ENCODE measurements around the gene ARRDC3. TPM values are rescaled to one million over a fixed set of nuclear protein-coding genes. Genes with fewer than 3 reads are reported as not detected.

ARRDC3 gene
- total and polyA plus RNA-seq, 2 of the 8 experiments (the other 6 are each of a cell fraction or from before 2014, with no cell fraction given): 2.9 to 5.7 TPM

DNA sequence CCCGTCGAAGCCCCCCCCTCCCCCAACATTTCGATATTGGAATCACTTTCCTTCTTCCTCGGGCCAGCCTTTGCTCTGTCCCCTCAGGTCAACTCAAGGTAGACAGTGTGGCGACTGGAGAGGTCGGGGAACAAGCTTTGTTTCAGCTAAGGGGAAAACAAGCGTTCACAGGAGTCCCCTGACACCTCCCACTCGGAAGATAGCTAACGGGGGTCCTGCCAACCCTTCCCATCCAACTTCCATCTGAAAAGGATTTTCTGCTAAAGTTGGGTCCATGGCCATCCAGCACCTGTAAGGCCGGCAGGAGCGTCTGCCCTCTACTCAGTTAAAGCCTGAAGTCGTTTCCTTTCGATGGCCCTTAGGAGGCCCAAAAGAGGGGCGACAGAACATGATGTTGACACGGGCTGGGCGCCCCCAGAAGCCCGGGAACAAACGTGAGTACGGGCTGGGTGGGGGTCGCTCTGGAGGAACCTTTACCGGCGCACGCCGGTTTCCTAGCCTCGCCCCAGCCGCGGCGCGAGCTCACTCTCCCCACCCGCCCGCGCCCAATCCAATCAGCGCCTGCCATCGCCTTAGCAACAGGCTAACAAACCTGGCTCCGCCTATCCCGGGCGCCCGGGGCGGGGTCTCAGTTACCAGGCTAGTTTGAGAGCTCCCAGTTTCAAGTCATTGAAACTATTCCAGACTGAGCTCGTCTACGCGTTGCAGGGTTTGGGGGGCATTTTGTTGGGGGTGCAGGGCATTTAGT is 2.5 kb downstream of the ARRDC3 start (continued):
- TF ChIP-seq PHF8 (conservative IDR thresholded peaks at IDR 0.05; ENCODE audit: low read depth, low read length) (peak; percentile 71), RAD21 (IDR thresholded peaks at IDR 0.05 in 1 of 2, conservative IDR thresholded peaks at IDR 0.05 in 1 of 2; ENCODE audit: low read depth in 2 of 2, low read length in 2 of 2) (peak in 1 of 2 experiments; percentile 13; a peak in 1 of 4 replicates), SRF (IDR thresholded peaks at IDR 0.05; ENCODE audit: low read depth, low read length) (no peak), SP1 (IDR thresholded peaks at IDR 0.05; ENCODE audit: low read depth, low read length) (peak; percentile 42), HDAC2 (IDR thresholded peaks at IDR 0.05; ENCODE audit: borderline replicate concordance in 1 of 2, low read depth in 2 of 2, low read length in 2 of 2) (0 out of 4 replicates have a peak, but pooled peaks of 1 of the 2 experiments have one; percentile 41), MAX (IDR thresholded peaks at IDR 0.05) (no peak), RNF2 (IDR thresholded peaks at IDR 0.05; ENCODE audit: borderline replicate concordance, low read depth, low read length, missing control alignments, poor library complexity, severe bottlenecking) (no peak)
- TF ChIP-seq, protein P1, sequence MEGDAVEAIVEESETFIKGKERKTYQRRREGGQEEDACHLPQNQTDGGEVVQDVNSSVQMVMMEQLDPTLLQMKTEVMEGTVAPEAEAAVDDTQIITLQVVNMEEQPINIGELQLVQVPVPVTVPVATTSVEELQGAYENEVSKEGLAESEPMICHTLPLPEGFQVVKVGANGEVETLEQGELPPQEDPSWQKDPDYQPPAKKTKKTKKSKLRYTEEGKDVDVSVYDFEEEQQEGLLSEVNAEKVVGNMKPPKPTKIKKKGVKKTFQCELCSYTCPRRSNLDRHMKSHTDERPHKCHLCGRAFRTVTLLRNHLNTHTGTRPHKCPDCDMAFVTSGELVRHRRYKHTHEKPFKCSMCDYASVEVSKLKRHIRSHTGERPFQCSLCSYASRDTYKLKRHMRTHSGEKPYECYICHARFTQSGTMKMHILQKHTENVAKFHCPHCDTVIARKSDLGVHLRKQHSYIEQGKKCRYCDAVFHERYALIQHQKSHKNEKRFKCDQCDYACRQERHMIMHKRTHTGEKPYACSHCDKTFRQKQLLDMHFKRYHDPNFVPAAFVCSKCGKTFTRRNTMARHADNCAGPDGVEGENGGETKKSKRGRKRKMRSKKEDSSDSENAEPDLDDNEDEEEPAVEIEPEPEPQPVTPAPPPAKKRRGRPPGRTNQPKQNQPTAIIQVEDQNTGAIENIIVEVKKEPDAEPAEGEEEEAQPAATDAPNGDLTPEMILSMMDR (IDR thresholded peaks at IDR 0.05; ENCODE audit: control extremely low read depth in 1 of 3, insufficient read depth in 1 of 3, low read depth in 1 of 3, low read length in 3 of 3): no peak
- TF ChIP-seq, protein P2, sequence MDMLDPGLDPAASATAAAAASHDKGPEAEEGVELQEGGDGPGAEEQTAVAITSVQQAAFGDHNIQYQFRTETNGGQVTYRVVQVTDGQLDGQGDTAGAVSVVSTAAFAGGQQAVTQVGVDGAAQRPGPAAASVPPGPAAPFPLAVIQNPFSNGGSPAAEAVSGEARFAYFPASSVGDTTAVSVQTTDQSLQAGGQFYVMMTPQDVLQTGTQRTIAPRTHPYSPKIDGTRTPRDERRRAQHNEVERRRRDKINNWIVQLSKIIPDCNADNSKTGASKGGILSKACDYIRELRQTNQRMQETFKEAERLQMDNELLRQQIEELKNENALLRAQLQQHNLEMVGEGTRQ (IDR thresholded peaks at IDR 0.05; ENCODE audit: low read length): no peak
- TF ChIP-seq, protein P3, sequence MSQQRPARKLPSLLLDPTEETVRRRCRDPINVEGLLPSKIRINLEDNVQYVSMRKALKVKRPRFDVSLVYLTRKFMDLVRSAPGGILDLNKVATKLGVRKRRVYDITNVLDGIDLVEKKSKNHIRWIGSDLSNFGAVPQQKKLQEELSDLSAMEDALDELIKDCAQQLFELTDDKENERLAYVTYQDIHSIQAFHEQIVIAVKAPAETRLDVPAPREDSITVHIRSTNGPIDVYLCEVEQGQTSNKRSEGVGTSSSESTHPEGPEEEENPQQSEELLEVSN (IDR thresholded peaks at IDR 0.05): no peak
